Activated B cell treated with CpG ODN at 0.5 μM for 24 hours (primary cell): ENCODE measurements around the gene ASIC3. TPM values are rescaled to one million over a fixed set of nuclear protein-coding genes. Genes with fewer than 3 reads are reported as not detected.
A peak's percentile ranks its signal among the peaks of the same experiment; 100 is the strongest.

Experiments used
- ATAC-seq: fragments of 200-7000 bp; cut with Tn5 transposase; one replicate; pipeline ENCODE4 v1.10.0; 2021; ENCODE audit warnings: low read depth, mild to moderate bottlenecking, moderate library complexity
- CTCF ChIA-PET: fragments of 350-600 bp; sonication (Branson Sonifier 250); formaldehyde crosslinking; loops from one replicate; lab custom pipeline; 2021; ENCODE audit warnings: antibody characterized with exemption; lab: Charles Lee
- POLR2A ChIA-PET: fragments of 350-600 bp; sonication (Branson Sonifier 250); formaldehyde crosslinking; loops from one replicate; lab custom pipeline; 2021; ENCODE audit warnings: antibody characterized with exemption; lab: Charles Lee
- DNase-seq: peaks from one replicate; pipeline ENCODE4 v3.0.0; 2022
- H3K27ac Mint-ChIP-seq: one replicate; pipeline ENCODE4 v1.8.0; 2020; ENCODE audit warnings: mixed read lengths
- H3K27me3 Mint-ChIP-seq: one replicate; pipeline ENCODE4 v1.8.0; 2021; ENCODE audit warnings: mixed read lengths
- H3K36me3 Mint-ChIP-seq: one replicate; pipeline ENCODE4 v1.8.0; 2021; ENCODE audit warnings: low read depth, mixed read lengths
- H3K4me1 Mint-ChIP-seq: one replicate; pipeline ENCODE4 v1.8.0; 2021; ENCODE audit warnings: mixed read lengths
- H3K4me3 Mint-ChIP-seq: one replicate; pipeline ENCODE4 v1.8.0; 2020; ENCODE audit warnings: mild to moderate bottlenecking, mixed read lengths
- H3K9me3 Mint-ChIP-seq: one replicate; pipeline ENCODE4 v1.8.0; 2020; ENCODE audit warnings: mixed read lengths
- CTCF ChIP-seq: fragments of 200-600 bp; IDR thresholded peaks from one replicate; pipeline ENCODE4 v1.8.0; 2022; ENCODE audit warnings: antibody characterized with exemption, mild to moderate bottlenecking
- intact Hi-C: fragments of 100-400 bp; cut with micrococcal nuclease; formaldehyde crosslinking; loops from one replicate; pipeline ENCODE4 v1.15.1; 2024
- total RNA-seq: library from RNA; stranded (reverse); gene quantifications from 2 replicates; pipeline ENCODE4 v1.2.3, GENCODE V29; 2022

Gene ASIC3
- total RNA-seq, 1 donor from 2014 or later: 1.2 TPM

GRCh38 chr7:151088019-151088855 lies 39.9 kb downstream of the ASIC3 start:
- peaks cover 21% of the 10 kb centered on the region for H3K27me3 Mint-ChIP-seq
- ATAC-seq (no peak), DNase-seq (no peak)
- POLR2A ChIA-PET: interaction anchor here (1.4 kb wide), 1 partner anchor 17 kb away, joined by 3 read pairs; no protein-coding TSS in a partner anchor
- intact Hi-C loops: loop anchor here (1.0 to 10.0 kb wide), 4 partner anchors 23 to 1463 kb away; partner anchors contain the start of gene PRKAG2
- H3K4me3 Mint-ChIP-seq: peak overlapping the region; percentile 45
- no peaks in the 10 kb centered on the region for H3K9me3 Mint-ChIP-seq
- no peaks in the 10 kb centered on the region for H3K36me3 Mint-ChIP-seq
- no peak for TF ChIP-seq CTCF
- CTCF ChIA-PET: interaction anchor here (0.6 to 1.5 kb wide), 3 partner anchors 23 to 190 kb away, joined by 3 read pairs; no protein-coding TSS in a partner anchor
- peaks cover 33% of the 10 kb centered on the region for H3K4me1 Mint-ChIP-seq
- H3K27ac Mint-ChIP-seq: no peak overlapping the region

GRCh38 chr7:151088856-151089699 lies 40.7 kb downstream of the ASIC3 start:
- intact Hi-C loops: loop anchor here (1.0 to 10.0 kb wide), 4 partner anchors 22 to 1464 kb away; partner anchors contain the start of gene PRKAG2

GRCh38 chr7:151089893-151090730 lies 41.8 kb downstream of the ASIC3 start:
- peaks cover 23% of the 10 kb centered on the region for H3K4me1 Mint-ChIP-seq
- ATAC-seq (no peak), DNase-seq (no peak)
- ChIA-PET CTCF (no interaction called here), POLR2A (interaction anchor here (0.7 kb wide), 1 partner anchor 159 kb away, joined by 3 read pairs; no protein-coding TSS in a partner anchor)
- H3K27ac Mint-ChIP-seq: no peak overlapping the region
- no peaks in the 10 kb centered on the region for H3K36me3 Mint-ChIP-seq
- no peak overlapping the region for H3K4me3 Mint-ChIP-seq
- H3K27me3 Mint-ChIP-seq: peaks cover 17% of the 10 kb centered on the region
- no peaks in the 10 kb centered on the region for H3K9me3 Mint-ChIP-seq
- no peak for TF ChIP-seq CTCF
- intact Hi-C loops: loop anchor here (2.0 to 10.0 kb wide), 3 partner anchors 77 to 1465 kb away; partner anchors contain the start of gene PRKAG2

More at GRCh38 chr7:151088856-151089699, 40.7 kb downstream of the ASIC3 start:
- CTCF ChIA-PET: no interaction called here
- Mint-ChIP-seq H3K27me3 (peaks cover 21% of the 10 kb centered on the region), H3K4me3 (peak overlapping the region; percentile 42), H3K36me3 (no peaks in the 10 kb centered on the region), H3K27ac (no peak overlapping the region), H3K4me1 (peaks cover 28% of the 10 kb centered on the region), H3K9me3 (no peaks in the 10 kb centered on the region)
- POLR2A ChIA-PET: interaction anchor here (1.4 kb wide), 1 partner anchor 16 kb away, joined by 3 read pairs; no protein-coding TSS in a partner anchor
- TF ChIP-seq CTCF: no peak
- ATAC-seq: no peak
- no peak for DNase-seq

GRCh38 chr7:151091003-151091402 lies 42.7 kb downstream of the ASIC3 start:
- H3K4me3 Mint-ChIP-seq: no peak overlapping the region
- DNase-seq: no peak
- no peak for ATAC-seq
- no peaks in the 10 kb centered on the region for H3K9me3 Mint-ChIP-seq
- H3K36me3 Mint-ChIP-seq: no peaks in the 10 kb centered on the region
- TF ChIP-seq CTCF: no peak
- POLR2A ChIA-PET: no interaction called here
- peaks cover 14% of the 10 kb centered on the region for H3K4me1 Mint-ChIP-seq
- no peak overlapping the region for H3K27ac Mint-ChIP-seq
- H3K27me3 Mint-ChIP-seq: peaks cover 13% of the 10 kb centered on the region
- intact Hi-C loops: no loop called here
- CTCF ChIA-PET: no interaction called here
